Prostate gland (tissue), 2 donors: Measurements from ENCODE around the gene CST9L.

Source experiments
- POLR2A ChIP-seq: fragments of 450-650 bp; IDR thresholded peaks from one replicate; pipeline ENCODE4 v1.6.1; 2016; ENCODE audit warnings: antibody characterized with exemption, mild to moderate bottlenecking
- POLR2AphosphoS5 ChIP-seq: sonication (generic); formaldehyde crosslinking; IDR thresholded peaks from one replicate; pipeline ENCODE4 v1.6.1; 2017; ENCODE audit warnings: antibody characterized with exemption
- TF ChIP-seq, protein P1 (sequence below), 4 experiments: fragments of 200-600 bp in 2 of 4; fragments of 450-650 bp in 2 of 4; sonication (generic) in 2 of 4; IDR thresholded peaks; 1 replicate in 3 of 4; 2 replicates in 1 of 4; pipeline ENCODE4 v1.5.1; 2016 to 2019; ENCODE audit warnings: antibody characterized with exemption in 4 of 4, mild to moderate bottlenecking in 2 of 4, moderate library complexity in 2 of 4

DNA sequence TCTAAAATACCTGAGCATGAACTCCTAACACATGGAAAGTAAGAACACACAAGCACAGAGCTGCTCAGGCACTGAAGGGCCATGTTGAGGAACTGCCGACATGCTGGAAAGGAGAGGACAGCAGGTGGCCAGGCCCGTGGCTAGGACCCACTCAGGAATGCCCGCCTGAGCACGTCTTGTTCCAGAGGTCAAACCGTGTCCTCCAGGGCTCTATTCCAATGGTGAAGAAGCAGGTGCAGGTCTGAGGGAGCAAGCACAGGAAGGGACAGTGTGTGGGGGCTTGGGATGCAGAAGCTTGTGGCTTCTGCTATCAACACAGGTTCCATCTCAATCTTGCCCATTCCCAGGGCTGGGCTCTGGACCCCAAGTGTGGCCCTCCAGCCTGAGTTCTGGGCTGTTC lies 20.7 kb downstream of the CST9L start:
- TF ChIP-seq, protein P1, sequence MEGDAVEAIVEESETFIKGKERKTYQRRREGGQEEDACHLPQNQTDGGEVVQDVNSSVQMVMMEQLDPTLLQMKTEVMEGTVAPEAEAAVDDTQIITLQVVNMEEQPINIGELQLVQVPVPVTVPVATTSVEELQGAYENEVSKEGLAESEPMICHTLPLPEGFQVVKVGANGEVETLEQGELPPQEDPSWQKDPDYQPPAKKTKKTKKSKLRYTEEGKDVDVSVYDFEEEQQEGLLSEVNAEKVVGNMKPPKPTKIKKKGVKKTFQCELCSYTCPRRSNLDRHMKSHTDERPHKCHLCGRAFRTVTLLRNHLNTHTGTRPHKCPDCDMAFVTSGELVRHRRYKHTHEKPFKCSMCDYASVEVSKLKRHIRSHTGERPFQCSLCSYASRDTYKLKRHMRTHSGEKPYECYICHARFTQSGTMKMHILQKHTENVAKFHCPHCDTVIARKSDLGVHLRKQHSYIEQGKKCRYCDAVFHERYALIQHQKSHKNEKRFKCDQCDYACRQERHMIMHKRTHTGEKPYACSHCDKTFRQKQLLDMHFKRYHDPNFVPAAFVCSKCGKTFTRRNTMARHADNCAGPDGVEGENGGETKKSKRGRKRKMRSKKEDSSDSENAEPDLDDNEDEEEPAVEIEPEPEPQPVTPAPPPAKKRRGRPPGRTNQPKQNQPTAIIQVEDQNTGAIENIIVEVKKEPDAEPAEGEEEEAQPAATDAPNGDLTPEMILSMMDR (IDR thresholded peaks at IDR 0.05), result no peak
- TF ChIP-seq POLR2A (no peak), POLR2AphosphoS5 (no peak)
